ENCODE data around the gene SV2A.

DNA sequence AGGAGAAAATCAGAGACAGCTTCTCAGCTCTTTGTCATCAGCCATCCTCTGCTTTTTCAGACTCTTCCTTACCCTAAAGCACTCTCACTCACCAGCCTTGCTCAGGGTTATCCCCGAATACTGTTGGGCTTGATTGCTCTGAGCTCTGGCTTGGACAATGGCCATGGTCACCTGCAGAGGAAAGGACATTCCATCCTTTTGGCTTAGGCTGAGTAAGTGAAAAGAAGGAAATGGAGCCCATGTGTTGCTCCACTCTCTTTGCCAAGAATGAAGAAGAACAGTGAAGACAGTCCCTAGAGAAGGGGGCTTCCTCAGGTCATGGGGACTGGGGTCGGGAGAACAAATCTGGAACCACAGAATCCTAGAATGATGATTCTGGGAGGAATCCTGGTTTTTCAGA is 16.7 kb upstream of the SV2A start:
- TF ChIP-seq POLR2A (IDR thresholded peaks at IDR 0.05) = no peak
- TF ChIP-seq, protein P1, sequence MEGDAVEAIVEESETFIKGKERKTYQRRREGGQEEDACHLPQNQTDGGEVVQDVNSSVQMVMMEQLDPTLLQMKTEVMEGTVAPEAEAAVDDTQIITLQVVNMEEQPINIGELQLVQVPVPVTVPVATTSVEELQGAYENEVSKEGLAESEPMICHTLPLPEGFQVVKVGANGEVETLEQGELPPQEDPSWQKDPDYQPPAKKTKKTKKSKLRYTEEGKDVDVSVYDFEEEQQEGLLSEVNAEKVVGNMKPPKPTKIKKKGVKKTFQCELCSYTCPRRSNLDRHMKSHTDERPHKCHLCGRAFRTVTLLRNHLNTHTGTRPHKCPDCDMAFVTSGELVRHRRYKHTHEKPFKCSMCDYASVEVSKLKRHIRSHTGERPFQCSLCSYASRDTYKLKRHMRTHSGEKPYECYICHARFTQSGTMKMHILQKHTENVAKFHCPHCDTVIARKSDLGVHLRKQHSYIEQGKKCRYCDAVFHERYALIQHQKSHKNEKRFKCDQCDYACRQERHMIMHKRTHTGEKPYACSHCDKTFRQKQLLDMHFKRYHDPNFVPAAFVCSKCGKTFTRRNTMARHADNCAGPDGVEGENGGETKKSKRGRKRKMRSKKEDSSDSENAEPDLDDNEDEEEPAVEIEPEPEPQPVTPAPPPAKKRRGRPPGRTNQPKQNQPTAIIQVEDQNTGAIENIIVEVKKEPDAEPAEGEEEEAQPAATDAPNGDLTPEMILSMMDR (IDR thresholded peaks at IDR 0.05) = no peak

All from ovary (tissue), 3 donors.